HG02798 (cell line): ENCODE measurements around the gene KRT24.
"Not testable (repeated sequence)": the region's sequence is repeated elsewhere in the genome, so short reads cannot be mapped to it uniquely, and the experiment has no call there.

Experiments used
- ATAC-seq: cut with Tn5 transposase; IDR thresholded peaks from one replicate; pipeline ENCODE4 v1.9.1; 2021; ENCODE audit warnings: mild to moderate bottlenecking; ENCODE audit not compliant: unreplicated experiment, poor library complexity

Gene KRT24

GRCh38 chr17:40703652-40704051 lies at the start of gene KRT24:
TSS of gene KRT24 (minus strand) at chr17:40703752. CDS start at chr17:40703693, 59 bp downstream.
- ATAC-seq = no peak

DNA sequence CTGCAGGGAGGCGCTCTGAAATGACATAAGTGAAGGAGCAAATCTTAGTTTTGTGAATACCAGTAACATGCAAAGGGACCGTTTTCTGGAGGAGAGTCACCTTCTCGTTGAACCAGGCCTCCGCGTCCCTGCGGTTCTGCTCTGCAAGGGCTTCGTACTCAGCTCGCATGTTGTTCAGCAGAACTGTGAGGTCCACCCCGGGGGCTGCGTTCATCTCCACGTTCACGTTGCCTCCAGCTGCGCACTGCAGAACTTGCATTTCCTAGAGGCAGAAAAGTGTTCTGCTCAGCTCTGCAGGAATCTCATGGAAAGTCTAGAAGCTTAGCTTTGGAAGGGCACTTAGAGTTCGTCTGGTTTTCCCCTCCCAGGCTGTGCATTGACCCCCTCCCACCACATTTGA lies 47.5 kb upstream of the KRT24 start:
- ATAC-seq = no peak

GRCh38 chr17:40750391-40750790 lies 46.8 kb upstream of the KRT24 start:
- no peak for ATAC-seq

GRCh38 chr17:40748666-40749065 lies 45.1 kb upstream of the KRT24 start:
- ATAC-seq = not testable (repeated sequence)

DNA sequence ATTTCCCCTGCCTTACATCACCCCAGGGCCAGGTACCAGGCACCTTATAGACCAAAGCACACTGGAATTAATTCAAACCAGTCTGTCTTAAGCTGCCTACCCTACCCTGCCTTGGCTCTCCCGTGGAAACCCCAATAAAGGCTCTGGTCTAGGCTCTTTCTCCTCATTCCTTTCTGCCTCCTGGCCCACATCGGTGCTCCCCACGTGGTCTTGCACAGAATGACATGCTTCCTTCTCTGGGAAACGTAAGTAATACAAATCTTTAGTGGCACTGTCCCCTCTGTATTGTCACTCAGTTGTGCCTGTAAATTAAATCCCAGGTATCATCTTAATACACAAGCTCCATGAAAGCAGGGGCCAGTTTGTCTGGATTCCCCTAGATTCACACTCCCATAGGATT lies 35.0 kb upstream of the KRT24 start:
- no peak for ATAC-seq

- ATAC-seq = no peak
These were observed 31.5 kb upstream of the KRT24 start for GRCh38 chr17:40735016-40735415.

DNA sequence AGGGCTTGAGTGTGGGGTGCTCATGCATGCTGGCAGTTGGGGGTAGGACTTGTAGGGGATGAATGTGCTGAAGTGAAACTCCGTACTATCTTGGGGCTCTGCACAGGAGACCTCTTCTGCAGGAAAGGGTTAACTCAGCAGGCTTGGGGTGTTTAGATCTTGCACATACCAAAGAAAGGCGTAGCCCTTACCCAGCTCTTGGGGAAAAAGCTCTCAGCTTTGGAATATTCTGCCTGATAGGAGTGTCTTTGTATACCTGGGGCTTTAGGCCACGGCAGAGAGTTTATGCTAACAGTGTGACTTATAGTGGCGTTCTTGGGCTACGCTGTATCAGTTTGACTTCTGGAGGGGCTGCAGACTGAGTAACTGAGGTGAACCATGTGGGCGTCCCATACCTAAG lies 30.5 kb upstream of the KRT24 start:
- ATAC-seq = no peak

- no peak for ATAC-seq
These were observed 27.4 kb upstream of the KRT24 start for GRCh38 chr17:40730970-40731369.

- ATAC-seq = no peak
These were observed 24.1 kb upstream of the KRT24 start for GRCh38 chr17:40727447-40728231.

DNA sequence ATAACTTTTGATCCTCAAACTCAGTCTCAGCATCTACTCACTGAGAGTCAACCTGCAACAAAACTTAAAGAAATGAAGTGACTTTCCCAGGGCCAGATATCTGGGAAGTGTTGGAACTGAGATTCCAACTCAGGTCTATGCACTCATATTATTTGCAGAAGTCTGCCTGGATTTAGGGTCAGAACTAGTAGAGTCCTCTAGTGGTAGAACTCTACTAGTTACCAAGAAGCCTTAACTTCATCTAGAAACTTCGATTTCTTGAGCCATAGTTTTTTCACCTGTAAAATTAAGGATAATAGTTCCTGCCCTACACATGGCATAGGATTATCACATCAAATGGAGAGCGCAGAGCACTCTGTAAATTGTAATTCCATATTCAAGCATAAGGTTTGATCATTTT lies 23.4 kb upstream of the KRT24 start:
- no peak for ATAC-seq

DNA sequence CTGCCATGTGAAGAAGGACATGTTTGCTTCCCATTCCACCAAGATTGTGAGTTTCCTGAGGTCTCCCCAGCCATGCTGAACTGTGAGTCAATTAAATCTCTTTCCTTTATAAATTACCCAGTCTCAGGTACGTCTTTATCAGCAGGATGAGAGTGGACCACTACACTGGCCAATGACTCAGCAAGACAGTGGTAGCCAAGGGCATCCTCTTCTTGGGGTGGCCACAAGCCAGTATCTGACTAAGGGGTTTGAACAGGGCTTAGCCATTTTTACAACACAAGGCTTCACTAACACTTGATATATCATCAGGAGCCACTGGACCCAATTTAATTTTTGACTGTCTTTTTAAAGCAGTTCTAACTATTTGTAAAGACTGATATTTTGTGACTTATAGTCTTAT lies 21.1 kb upstream of the KRT24 start:
- ATAC-seq = no peak

DNA sequence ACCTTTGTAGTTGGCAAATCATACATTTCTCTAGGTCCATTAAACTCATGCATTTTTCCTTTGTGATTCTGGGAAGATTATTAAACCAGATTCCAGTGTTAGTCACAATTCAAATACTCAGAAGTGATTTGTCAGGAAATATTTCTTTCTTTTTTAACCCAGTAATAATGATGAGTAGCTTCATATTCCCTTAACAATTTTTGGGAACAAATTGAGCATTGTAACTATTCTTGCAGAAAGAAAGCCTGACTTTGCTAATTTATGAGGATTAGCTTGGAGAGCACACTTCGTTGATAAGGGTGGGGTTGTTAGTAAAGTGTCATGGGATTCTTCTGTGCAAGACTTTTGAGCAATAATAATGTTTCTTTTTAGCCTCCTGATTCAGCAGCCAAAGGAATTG lies 18.7 kb upstream of the KRT24 start:
- ATAC-seq = no peak

GRCh38 chr17:40720899-40721298 lies 17.3 kb upstream of the KRT24 start:
- ATAC-seq = no peak

GRCh38 chr17:40718930-40719329 lies 15.4 kb upstream of the KRT24 start:
- no peak for ATAC-seq

DNA sequence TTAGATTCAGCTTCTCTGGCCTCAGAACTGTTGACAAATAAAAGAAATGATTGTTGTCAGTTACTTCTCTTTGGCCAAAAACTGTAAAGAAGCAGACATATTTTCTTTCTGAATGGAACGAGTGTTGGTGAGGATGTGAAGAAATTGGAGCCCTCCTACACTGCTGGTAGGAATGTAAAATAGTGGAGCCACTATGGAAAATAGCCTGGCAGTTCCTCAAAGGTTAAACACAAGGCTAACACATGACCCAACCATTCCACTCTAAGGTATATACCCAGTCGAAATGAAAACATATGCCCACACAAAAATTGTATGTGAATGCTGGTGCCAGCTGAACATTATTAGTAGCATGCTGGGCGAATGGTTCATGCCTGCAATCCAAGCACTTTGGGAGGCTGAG lies 14.2 kb upstream of the KRT24 start:
- no peak for ATAC-seq

GRCh38 chr17:40714473-40714872 lies 10.9 kb upstream of the KRT24 start:
- ATAC-seq = no peak

GRCh38 chr17:40707745-40708144 lies 4.2 kb upstream of the KRT24 start:
- no peak for ATAC-seq

DNA sequence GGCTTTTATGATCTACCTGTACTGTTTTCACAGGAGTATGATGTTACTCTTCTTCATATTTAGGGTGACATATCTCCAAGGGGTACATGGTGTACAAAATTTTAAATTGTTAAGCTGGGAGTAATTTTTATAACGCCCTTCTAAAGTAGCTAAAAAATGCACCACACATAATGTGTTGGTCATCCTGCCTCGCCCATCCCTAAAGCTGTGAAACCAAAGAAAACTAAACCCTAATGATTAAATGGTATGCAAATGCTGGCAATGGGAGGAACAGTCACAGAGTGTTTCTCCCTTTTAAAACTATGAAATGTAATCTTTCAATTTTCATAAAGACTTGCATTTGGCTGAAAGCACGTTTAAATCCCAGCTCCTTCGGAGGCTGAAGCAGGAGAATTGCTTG lies 2.0 kb upstream of the KRT24 start:
- ATAC-seq = no peak

DNA sequence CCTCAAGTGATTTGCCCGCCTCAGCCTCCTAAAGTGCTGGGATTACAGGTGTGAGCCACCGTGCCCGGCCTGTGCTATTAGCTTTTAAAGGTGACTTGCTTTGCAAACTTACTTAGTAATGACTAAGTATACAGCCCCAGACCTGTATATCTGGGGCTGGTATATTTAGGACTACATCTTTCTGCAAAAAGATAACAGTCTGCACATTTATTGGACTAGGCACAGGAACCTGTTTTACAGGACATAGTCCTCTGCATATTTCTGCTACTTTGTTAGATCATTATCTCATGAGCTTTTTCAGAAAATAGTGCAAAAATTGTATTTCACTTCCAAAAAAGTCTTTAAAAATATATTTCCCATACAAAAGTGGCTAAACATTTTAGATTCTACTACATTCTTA lies 1.3 kb downstream of the KRT24 start:
- no peak for ATAC-seq

- ATAC-seq = no peak
These were observed 3.7 kb downstream of the KRT24 start for GRCh38 chr17:40699853-40700252.

- no peak for ATAC-seq
These were observed 4.2 kb downstream of the KRT24 start for GRCh38 chr17:40699371-40699770.

DNA sequence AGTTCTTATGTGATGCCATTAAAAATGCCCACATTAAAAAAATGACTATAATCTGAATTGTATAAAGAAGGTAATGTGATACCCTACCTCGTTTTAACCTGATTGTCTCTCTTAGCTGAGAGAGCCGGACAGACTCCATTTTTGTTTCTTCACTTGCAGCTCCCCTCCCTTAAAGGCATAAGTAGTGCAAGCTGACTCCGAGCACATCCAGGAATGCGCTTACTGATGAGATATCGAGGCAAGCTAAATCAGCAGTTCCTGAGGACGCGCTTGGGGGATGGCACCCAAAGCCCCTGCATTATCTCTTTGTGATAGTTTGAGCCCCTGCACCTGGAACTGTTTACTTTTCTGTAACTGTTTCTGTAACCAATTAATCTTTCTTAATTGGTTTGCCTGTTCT lies 6.3 kb downstream of the KRT24 start:
- no peak for ATAC-seq
